ENCODE data around the gene LRRC71. TPM values are rescaled to one million over a fixed set of nuclear protein-coding genes. Genes with fewer than 3 reads are reported as not detected.

The LRRC71 gene
- polyA plus RNA-seq, 3 donors, result not detected

- Histone ChIP-seq H3K27ac (ENCODE audit: low read depth in 1 of 2, low read length in 2 of 2) (no peak overlapping the region), H3K36me3 (replicated peaks in 1 of 2; ENCODE audit: control insufficient read depth in 1 of 2, insufficient read depth in 2 of 2, low read length in 2 of 2) (no peaks in the 10 kb centered on the region), H3K27me3 (ENCODE audit: control insufficient read depth in 2 of 2, insufficient read depth in 2 of 2, low read length in 2 of 2) (peaks cover 0 to 7% of the 10 kb centered on the region in 2 donors), H3K79me2 (ENCODE audit: insufficient read depth, low read length) (no peaks in the 10 kb centered on the region), H4K20me1 (ENCODE audit: insufficient read depth, low read length) (no peaks in the 10 kb centered on the region), H3K4me2 (replicated peaks; ENCODE audit: extremely low read depth, low read length, poor library complexity, severe bottlenecking) (no peak overlapping the region), H3K4me3 (replicated peaks in 1 of 3; ENCODE audit: low read depth in 2 of 3, low read length in 3 of 3) (no peak overlapping the region), H3K9me3 (replicated peaks in 1 of 2; ENCODE audit: control insufficient read depth in 1 of 2, insufficient read depth in 1 of 2, low read length in 2 of 2) (no peaks in the 10 kb centered on the region), H3K4me1 (ENCODE audit: control insufficient read depth in 1 of 2, insufficient read depth in 2 of 2, low read length in 2 of 2) (no peaks in the 10 kb centered on the region), H3K9ac (ENCODE audit: insufficient read depth, low read length, poor library complexity, severe bottlenecking) (no peak overlapping the region), H2AFZ (ENCODE audit: insufficient read depth, low read depth, low read length, poor library complexity, severe bottlenecking) (no peak overlapping the region)
- intact Hi-C loops (cut with micrococcal nuclease), result loop anchor here in 1 of 2 donors (10.0 kb wide), 1 partner anchor 191 kb away; no protein-coding TSS in a partner anchor
- Mint-ChIP-seq H3K27me3 (ENCODE audit: low read depth in 3 of 3) (peaks cover 26 to 42% (median 27%) of the 10 kb centered on the region in 3 donors), H3K36me3 (no peaks in the 10 kb centered on the region), H3K4me3 (no peak overlapping the region), H3K27ac (no peak overlapping the region), H3K4me1 (peaks cover 4% of the 10 kb centered on the region), H3K9me3 (no peaks in the 10 kb centered on the region)
- DNase-seq, result no peak
- no CpG with 5 or more reads among the region's 1 CpG for whole genome bisulfite sequencing (ENCODE audit: insufficient coverage)
- no peak for TF ChIP-seq CTCF (IDR thresholded peaks at IDR 0.05)
Measured at GRCh38 chr1:156885314-156885713, 35.1 kb upstream of the LRRC71 start.

- Histone ChIP-seq H3K4me1 (ENCODE audit: control insufficient read depth in 1 of 2, insufficient read depth in 2 of 2, low read length in 2 of 2) (no peaks in the 10 kb centered on the region), H4K20me1 (ENCODE audit: insufficient read depth, low read length) (no peaks in the 10 kb centered on the region), H3K79me2 (ENCODE audit: insufficient read depth, low read length) (no peaks in the 10 kb centered on the region), H3K27me3 (ENCODE audit: control insufficient read depth in 2 of 2, insufficient read depth in 2 of 2, low read length in 2 of 2) (peaks cover 0 to 12% of the 10 kb centered on the region in 2 donors), H3K4me3 (replicated peaks in 1 of 3; ENCODE audit: low read depth in 2 of 3, low read length in 3 of 3) (no peak overlapping the region), H3K9ac (ENCODE audit: insufficient read depth, low read length, poor library complexity, severe bottlenecking) (no peak overlapping the region), H3K9me3 (replicated peaks in 1 of 2; ENCODE audit: control insufficient read depth in 1 of 2, insufficient read depth in 1 of 2, low read length in 2 of 2) (no peaks in the 10 kb centered on the region), H3K27ac (ENCODE audit: low read depth in 1 of 2, low read length in 2 of 2) (no peak overlapping the region), H3K4me2 (replicated peaks; ENCODE audit: extremely low read depth, low read length, poor library complexity, severe bottlenecking) (no peak overlapping the region), H3K36me3 (replicated peaks in 1 of 2; ENCODE audit: control insufficient read depth in 1 of 2, insufficient read depth in 2 of 2, low read length in 2 of 2) (no peaks in the 10 kb centered on the region), H2AFZ (ENCODE audit: insufficient read depth, low read depth, low read length, poor library complexity, severe bottlenecking) (no peak overlapping the region)
- Mint-ChIP-seq H3K36me3 (no peaks in the 10 kb centered on the region), H3K27me3 (ENCODE audit: low read depth in 3 of 3) (peaks cover 28 to 46% (median 31%) of the 10 kb centered on the region in 3 donors), H3K4me3 (peak overlapping the region in 1 of 2 donors; percentile 28), H3K4me1 (peaks cover 4% of the 10 kb centered on the region), H3K9me3 (no peaks in the 10 kb centered on the region), H3K27ac (no peak overlapping the region)
- no peak for DNase-seq
- intact Hi-C loops (cut with micrococcal nuclease), result loop anchor here in 1 of 2 donors (10.0 kb wide), 1 partner anchor 191 kb away; no protein-coding TSS in a partner anchor
- TF ChIP-seq CTCF (IDR thresholded peaks at IDR 0.05), result no peak
- WGBS (ENCODE audit: insufficient coverage), result 62% methylated on average over 5 of the region's 13 CpGs
Measured at GRCh38 chr1:156885880-156886355, 34.5 kb upstream of the LRRC71 start.
